HG03045 (cell line): Measurements from ENCODE around the gene C1QTNF2.
"Not testable (repeated sequence)": the region's sequence is repeated elsewhere in the genome, so short reads cannot be mapped to it uniquely, and the experiment has no call there.

Experiments used
- ATAC-seq: cut with Tn5 transposase; IDR thresholded peaks from one replicate; pipeline ENCODE4 v1.9.1; 2021; ENCODE audit warnings: mild to moderate bottlenecking, moderate library complexity; ENCODE audit not compliant: unreplicated experiment

The C1QTNF2 gene

DNA sequence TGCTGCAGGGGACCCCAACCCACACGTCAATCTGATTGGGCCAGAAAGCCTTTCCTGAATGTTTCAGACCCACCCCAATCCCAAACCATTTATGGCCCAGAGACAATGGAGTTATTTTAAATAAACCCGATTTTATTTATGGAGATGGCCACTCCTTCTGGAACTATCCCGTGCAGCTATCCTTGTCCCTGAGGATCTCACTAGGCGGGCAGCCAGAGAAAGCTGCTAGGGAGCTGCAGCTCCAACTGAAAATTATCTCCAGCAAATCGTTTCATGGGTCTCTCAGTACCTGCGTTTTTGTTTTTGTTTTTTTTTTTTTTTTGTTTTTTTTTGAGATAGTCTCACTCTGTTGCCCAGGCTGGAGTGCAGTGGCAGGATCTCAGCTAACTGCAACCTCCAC, 23.0 kb downstream of the C1QTNF2 start:
- ATAC-seq = no peak

DNA sequence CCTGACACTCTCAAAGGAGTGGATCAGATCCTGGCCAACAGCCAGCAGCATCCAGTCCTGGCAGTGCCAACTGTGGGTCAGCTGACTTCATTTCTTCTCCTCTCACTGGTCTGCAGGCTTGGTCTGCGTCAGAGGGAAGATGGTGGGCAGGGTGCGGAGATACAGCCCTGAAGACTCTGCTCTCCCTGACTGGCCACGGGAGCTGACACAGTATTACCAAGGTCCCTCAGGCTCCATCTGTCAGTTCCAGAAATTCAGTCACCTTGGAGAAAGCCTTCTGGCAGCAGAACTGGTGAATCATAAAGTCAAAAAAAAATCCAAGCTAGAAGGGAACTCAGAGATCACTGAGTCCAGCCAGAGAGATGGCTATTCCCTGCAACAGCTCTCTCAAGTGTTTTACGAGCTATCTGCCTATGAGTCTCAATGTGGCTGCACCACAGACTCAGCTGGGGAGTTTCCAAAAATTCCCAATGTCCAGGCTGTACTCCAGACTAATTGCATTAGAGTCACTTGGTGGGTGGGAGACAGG, 27.9 kb downstream of the C1QTNF2 start:
- ATAC-seq = no peak

DNA sequence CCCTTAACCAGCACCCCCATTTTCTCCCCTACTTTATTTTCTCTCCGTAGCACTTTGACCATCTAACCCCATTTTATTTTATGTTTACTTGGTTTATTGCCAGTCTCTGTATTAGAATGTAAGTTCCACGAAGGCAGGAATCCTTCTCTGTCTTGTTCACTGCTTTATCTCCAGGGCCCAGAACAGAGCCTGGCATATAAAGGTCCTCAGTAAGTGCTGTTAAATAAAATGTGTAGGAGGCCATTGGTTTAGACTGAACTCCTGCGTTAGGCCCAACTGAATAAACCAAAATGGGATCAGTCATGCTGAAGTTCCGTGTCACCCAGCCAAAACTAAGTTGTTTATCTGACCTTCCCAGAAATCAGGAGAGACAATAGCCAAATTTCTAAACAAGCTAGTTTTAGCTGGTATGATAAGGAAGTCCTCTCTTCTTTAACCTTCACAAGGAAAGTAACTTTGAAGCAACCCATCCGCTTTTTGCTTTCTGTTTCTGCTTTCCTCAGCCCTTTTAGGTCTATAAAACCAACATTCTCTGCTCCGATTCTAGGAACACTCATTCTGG, 29.0 kb downstream of the C1QTNF2 start:
- ATAC-seq = no peak

DNA sequence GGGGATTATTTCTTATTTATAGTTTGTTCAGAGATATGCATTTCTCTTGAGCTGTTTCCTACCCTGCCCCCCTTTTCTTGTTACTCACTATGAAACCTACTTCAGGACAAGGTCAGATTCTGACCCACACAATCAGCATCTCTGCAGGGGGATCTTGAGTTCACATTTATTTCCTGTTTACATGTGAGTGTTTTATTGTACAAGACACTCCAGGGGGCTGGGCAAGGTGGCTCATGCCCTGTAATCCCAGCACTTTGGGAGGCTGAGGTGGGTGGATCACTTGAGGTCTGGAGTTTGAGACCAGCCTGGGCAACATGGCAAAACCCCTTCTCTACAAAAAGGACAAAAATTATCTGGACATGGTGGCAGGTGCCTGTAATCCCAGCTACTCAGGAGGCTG, 29.9 kb downstream of the C1QTNF2 start:
- not testable (repeated sequence) for ATAC-seq

DNA sequence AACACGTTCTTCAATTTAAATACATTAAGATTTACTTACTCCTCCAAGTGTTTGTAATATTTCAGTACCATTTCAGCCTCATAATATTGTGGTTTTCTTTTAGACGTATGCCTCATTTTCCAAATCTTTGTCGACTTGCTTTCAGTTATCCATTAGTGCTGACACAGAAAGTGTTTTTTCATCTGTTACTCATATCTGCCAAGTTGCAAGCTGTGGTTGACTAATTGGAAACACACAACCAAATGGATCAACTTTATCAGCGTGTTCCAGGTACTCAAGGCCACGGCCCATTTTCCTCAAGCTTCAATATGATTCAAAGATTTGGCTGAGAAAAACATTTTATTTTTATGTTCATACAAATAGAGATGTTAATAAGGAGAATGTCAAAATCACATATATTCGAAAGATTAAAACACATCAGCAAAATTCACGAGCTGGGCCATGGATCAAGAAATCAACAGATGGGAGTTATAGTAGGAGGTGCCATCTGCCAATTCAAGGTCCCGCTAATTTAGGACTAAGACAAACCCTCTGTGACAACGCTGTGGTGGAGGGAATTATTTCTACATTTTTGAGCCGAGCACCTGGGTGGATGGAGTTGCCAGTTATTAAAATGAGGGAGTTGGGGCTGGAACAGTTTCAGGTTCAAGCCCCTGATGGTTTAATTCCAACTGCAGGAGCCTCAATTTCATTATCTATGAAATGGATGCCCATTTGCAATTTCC, 30.9 kb downstream of the C1QTNF2 start:
- ATAC-seq = no peak

DNA sequence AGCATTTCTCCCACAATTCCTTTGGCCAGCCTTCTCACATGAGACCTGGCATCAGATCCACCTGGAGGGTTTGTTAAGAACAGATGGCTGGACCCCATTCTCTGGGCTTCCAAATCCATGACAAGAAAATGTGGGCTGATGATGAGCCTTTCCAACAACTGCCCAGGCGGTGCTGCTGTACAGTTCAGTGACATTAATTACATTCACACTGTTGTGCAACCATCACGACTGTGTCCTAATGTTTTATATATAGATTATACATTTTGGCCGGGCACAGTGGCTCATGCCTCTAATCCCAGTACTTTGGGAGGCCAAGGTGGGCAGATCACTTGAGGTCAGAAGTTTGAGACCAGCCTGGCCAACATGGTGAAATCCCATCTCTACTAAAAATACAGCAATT, 35.7 kb downstream of the C1QTNF2 start:
- not testable (repeated sequence) for ATAC-seq

DNA sequence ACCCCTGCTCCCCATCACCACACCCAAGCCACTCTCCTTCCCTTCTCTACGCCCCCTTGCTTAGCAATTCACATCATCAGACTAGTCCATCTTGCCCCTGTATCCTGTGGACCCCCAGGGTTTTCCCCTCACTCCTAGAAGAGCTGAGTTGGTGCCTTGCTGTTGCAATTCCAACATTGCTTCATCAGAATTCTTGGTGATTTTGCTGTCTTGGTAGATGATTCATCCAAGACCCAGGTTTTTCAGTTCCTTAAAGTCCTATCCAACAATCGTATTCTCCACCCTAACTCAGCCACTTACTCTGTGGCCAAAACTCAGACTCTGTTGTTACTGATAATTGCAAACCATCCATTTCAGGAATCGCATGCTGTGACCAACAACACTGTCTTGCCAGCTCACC, 36.7 kb downstream of the C1QTNF2 start:
- no peak for ATAC-seq

DNA sequence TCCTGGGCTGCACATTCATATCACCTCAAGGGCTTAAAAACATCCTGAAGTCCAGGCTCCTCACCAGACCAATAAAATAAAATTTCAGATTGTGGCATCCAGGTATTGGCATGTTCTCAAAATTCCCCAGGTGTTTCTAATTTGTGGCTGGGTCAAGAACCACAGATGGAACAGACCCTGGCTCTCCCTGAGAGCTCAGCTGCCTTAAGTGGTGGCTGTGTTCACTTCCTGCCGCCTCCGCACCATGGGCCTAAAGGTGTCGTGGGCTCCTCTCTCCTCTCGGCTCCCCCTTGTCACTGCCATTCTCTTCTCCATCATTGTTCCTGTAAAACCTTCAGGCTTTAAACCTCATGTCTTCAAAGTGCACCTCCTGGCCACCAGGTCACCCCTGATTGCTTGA, 40.2 kb downstream of the C1QTNF2 start:
- no peak for ATAC-seq

DNA sequence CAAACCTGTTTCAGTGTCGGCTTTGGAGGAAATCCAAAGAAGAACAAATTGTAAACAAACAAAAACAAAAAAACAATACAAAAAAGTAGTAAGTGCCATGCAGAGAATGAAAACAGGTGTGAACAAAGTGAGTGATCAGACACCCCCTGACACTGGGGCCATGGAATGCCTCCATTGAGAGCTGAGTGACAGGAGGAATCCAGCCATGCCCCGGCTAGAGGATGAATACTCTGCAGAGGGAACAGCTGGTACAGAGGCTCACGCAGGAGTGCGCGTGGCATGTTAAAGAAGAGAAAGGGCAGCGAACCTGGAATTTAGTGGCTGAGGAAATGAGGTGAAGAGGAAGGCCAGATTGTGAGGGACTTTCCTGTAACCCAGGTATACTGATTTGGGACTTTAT, 42.6 kb downstream of the C1QTNF2 start:
- ATAC-seq = no peak

DNA sequence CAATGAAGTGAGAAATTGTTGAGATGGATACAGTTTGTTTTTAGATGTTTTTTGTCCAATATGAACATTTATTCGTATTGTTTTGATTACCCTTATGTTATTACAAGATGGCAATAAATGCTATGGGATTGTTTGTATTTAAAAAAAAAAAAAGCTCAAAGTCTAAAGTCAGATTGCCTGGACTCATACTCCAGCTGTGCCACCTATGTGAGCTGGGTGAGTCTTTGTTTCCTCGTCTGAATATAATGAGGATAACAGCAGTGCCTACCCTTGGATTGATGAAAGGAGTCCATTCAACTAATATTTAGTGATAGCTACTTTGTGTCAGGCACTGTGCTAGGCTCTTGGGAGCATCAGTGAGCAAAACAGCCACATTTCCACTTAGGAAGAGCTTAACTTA, 43.4 kb downstream of the C1QTNF2 start:
- ATAC-seq = no peak

DNA sequence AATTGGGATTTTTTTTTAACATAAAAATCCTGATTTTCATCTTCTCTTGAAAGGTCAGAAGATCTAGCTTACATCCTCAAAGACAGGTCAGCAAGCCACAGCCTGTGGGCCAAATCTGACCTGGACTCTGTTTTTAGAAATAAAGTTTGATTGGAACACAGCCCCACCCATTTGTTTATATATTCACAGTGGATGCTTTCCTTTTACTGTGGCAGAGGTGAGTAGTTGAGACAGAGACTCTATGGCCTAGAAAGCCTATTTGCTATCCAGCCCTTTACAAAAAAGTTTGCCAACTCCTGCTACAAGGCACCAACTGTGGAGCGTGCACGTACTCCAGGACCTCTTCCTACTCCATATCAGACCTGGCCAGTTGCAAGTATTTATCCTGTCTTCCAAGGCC, 44.7 kb downstream of the C1QTNF2 start:
- no peak for ATAC-seq

DNA sequence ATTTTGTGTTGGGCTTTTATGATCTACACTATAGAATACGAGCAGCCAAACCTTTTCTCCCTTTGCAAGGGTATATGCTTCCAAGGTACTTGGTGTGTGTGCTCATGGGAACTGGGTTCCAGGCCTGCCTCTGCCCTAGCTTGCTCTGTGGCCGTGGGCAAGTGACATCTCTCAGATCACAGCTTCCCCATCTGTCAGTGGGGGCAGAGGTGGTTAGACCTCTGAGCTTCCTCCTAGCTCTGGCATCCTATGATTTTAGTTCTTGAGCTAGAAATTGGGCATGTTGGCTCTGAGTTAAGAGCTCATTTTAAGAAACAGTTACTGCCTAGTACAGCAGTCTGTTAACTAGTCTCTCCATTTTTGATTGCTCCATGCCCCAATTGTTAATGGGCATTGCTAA, 45.5 kb downstream of the C1QTNF2 start:
- ATAC-seq = no peak

DNA sequence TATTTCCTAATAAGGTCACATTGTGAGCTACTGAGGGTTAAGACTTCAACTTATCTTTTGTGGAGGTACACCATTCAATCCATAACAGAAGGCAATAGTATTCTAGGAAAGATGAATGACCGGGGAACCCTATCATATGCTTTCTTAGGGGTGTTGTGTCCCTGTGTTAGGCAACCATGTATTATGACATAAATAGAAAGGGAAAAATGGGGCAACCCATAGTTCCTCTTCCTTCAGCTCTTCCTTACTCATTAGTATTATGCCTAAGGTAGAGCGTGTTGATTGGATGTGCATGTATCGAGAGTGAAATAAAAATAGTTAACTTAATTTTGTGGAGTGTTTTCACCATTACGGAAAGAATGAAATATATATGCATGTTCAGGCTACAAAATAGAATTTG, 52.0 kb downstream of the C1QTNF2 start:
- no peak for ATAC-seq

DNA sequence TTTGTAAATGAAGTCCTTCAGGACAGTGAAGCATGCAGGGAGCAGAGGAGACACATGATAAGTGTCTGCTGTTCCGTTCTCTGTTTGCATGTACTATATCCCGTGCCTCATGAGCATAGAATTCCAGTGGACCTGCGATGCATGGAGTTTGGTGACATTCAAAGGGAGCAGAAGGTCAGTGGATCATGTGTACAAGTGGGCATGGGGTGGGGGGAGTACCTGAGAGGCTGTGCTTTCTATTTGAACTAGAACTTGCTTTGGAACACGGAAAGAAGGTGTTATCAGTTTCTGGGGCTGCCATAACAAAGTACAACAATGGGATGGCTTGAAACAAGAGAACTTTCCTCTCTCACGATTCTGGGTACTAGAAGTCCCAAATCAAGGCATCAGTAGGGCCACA, 53.0 kb downstream of the C1QTNF2 start:
- no peak for ATAC-seq

DNA sequence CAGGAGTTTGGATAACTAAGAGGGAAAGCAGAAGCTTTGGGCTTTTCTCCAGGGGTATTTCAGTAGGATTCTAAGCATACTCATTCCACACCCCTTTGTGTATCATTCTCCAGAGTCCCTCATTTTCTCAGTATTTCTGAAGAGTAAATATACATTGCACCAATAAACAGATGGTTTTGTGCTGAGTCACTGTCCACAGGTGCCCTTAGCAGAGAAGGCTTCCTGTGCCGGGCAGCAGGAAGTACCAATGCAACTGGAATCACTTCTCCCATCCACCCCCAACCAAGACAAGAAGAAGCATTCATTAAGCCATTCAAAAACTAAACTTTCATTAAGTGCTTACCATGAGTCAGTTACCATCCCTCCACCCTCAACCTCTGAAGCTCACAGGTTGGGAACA, 54.5 kb downstream of the C1QTNF2 start:
- ATAC-seq = no peak

DNA sequence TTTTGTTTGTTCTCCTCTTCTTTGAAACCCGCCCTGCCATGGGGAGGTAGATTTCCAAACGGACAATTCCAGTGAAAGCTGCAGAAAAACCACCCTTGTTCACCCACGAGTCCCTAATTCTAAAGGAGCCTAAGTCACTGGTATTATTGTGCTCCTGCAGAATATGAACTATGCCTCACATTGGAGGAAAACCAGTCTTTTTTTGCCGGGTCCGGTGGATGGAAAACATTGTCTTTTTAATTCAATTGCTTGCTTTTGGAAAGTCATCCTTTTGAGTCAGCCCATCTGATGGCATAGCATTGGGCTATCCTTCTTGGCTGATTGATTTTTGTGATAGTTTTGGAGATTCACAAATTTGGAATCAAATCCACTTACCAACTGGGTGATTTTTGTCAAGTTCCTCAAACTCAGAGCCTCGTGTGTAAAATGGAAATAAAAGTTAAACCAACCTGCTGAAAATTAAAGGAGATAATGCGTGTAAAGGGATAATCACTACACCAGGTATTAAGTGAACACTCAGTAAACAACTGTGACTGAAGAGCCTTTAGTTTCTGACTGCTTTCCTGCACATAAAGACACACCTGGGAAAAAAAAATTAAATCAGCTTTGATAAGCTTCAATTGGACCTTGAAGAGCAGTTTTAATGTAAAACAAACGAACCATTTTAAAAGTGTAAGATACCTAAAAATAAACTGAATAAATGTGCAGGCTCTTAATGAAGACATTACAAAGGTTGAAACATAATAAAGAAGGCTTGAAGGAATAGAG, 57.3 kb downstream of the C1QTNF2 start:
- no peak for ATAC-seq

DNA sequence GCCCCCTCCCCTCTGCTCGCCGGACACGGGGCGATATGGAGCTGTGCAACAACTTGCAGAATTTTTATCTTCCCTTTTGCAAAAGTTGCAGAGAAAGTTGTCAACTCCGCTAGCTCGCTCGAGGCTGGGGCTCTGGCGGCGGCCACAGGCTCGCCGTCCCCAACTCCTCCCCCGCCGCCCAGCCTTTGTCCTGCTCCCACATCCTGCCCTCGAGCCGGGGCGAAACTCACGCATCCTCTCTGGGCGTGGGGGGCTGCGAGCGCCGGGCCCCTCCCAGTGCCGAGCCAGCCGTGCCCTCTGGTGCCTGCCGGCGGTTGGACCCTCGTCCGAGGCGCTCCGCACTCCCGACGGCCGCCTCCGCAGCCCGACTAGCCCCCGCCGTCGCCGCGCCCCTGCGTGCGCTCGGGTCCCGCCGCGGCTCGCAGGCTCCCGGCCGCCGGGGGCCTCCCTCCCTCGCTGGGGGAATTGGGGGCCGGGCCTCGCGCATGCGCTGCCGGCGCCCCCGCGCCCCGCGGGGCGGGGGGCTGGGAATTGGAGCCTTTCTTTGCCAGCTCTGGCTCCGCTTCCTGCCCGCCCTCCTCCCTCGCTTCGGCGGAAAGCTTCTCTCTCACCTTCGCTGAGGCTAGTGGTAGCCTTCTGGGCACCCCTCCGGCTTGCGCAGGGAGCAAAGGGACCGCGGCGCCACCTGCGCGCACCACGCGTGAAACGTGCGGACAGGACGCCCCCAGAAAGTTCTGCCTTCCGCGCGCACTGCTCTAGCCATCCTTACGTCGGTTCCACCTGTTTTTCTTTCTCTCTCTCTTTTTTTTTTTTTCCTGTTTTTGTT, 58.1 kb downstream of the C1QTNF2 start, which contains the start of gene CCNJL:
Gene CCNJL, minus strand, starts transcription at position 431 of the 826 bp plus-strand sequence. CDS start 641 bp downstream, outside the sequence.
- no peak for ATAC-seq

DNA sequence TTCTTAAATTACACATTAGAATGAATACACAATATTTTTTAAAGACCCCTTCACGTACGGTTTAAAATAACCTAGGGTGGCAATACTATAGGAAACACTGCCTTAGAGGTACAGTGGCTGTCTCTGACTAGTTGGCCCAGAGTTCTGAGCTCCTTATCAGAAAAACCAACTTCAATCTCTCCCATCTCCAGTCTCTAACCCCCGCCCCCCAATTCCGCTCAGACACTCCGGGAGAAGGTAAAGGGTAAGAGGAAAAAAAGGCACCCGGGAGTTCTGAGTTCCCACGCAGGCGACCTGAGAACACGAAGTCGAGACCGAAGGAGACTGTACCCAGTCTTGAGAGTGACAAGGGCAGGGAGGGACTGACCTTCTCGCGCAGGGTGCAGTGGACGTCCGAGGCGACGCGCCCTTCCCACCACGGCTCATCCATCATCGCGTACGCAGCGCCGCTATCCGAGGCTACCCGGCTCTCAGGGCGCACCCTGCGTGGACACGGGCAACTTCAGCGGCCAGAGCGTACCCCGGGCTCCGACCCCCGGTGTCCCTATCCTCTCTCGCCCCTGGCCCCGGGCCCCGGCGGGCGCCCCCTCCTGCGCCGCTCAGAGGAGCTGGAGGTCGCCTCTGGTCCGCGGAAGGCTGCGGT, 58.8 kb downstream of the C1QTNF2 start:
- ATAC-seq = no peak

DNA sequence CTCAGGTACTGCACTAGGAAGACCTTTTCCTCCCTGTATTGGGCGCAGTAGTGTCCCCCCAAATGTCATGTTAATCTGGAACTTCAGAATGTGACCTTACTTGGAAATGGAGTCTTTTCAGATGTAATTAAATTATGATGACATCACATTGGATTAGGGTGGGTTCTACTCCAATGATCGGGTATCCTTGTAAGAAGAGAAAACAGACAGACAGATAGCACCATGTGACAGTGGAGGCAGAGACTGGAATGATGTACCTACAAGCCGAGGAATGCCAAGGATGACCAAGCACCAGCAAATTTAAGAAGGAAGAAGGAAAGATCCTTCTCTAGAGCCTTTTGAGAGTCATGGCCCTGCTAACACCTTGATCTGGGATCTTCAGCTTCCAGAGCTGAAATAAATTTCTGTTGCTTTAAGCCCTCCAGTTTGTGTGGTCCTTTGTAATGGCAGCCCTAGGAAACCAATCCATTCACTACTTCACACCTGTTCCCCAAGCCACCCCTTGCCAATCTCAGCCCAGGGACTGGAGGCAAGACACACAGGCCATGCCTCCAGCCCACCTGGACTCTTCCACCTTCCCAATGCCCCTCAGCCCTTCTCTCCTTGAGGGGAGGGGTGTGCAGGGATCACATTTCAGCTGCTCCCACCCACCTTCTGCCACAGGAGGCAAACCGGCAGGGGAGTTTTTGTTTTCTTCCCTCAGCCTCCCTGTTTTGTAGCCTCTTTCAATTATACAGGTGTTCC, 59.7 kb downstream of the C1QTNF2 start:
- no peak for ATAC-seq

DNA sequence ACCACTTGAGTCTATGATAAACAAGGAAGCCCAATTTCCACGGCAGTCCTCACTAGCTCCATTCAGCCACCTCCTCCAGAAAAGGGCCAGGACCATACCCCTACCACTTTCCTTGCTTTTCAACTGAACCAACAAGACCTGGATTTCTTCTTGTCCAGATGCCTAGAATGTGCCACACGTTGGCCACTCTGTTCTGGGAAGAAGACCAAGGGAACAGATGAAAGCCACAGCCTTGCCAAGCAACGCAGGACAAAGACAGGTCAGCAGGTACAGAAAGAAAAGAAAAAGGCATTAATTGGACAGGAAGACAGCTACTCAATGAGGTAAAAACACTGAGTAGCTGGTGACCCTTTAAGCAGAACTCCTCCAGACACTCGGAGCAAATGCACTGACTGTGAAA, 60.3 kb downstream of the C1QTNF2 start:
- ATAC-seq = no peak
